GM12878 (cell line): ENCODE measurements around the gene WNT5A. TPM values are rescaled to one million over a fixed set of nuclear protein-coding genes. Genes with fewer than 3 reads are reported as not detected.

Experiments
- ATAC-seq: fragments of 200-7000 bp; cut with Tn5 transposase; 3 replicates; pipeline ENCODE4 v1.9.1; 2020; ENCODE audit warnings: mild to moderate bottlenecking, moderate library complexity
- BruUV-seq: library from RNA; stranded (reverse); fragments of 400-500 nt; replicated peaks from 2 replicates; lab custom pipeline; 2021; lab: Mats Ljungman, UMichigan
- CTCF ChIA-PET: fragments of 300-600 bp; sonication (Branson Sonifier 250); formaldehyde crosslinking; extraction: SDS; loops from one replicate; lab custom pipeline; 2021; ENCODE audit warnings: inconsistent platforms; lab: Yijun Ruan, JAX
- POLR2A ChIA-PET: fragments of 350-600 bp; formaldehyde crosslinking; extraction: SDS; loops from one replicate; lab custom pipeline; 2021; ENCODE audit warnings: inconsistent platforms; lab: Charles Lee
- RAD21 ChIA-PET: fragments of 300-600 bp; sonication (Branson Sonifier 250); formaldehyde crosslinking; loops from one replicate; lab custom pipeline; 2023; ENCODE audit warnings: antibody characterized with exemption; ENCODE audit not compliant: unreplicated experiment; lab: Charles Lee
- SMC1A ChIA-PET: fragments of 300-600 bp; sonication (Branson Sonifier 250); formaldehyde crosslinking; loops from one replicate; lab custom pipeline; 2023; ENCODE audit not compliant: unreplicated experiment, uncharacterized antibody; lab: Charles Lee
- DNase-seq: peaks from one replicate; pipeline ENCODE4 v3.0.0-alpha.2; 2011; ENCODE audit warnings: low read depth, low spot score
- FAIRE-seq: peaks from 3 replicates; lab custom pipeline; 2011; peaks lifted over from hg19 to GRCh38; lab: Jason Lieb, UNC
- H2AFZ ChIP-seq: 2 replicates; pipeline ENCODE4 v1.6.0; 2011; ENCODE audit warnings: low read depth, low read length, control low read depth; ENCODE audit not compliant: control insufficient read depth
- H3K27ac ChIP-seq: 2 replicates; pipeline ENCODE4 v1.5.1; 2011; ENCODE audit warnings: control low read depth; ENCODE audit not compliant: control insufficient read depth, insufficient read depth
- H3K27me3 ChIP-seq, 2 experiments: replicated peaks in 1 of 2; 2 replicates each; pipeline versions ENCODE4 v1.6.0 to v1.6.1; 2011; ENCODE audit warnings: low read length in 1 of 2; ENCODE audit not compliant: control insufficient read depth in 2 of 2, insufficient read depth in 2 of 2
- H3K36me3 ChIP-seq, 2 experiments: 2 replicates each; pipeline ENCODE4 v1.5.1; 2011; ENCODE audit warnings: low read length in 1 of 2; ENCODE audit not compliant: control insufficient read depth in 2 of 2, insufficient read depth in 2 of 2
- H3K4me1 ChIP-seq: 2 replicates; pipeline ENCODE4 v1.6.1; 2011; ENCODE audit warnings: mild to moderate bottlenecking, low read length, moderate library complexity, mixed read lengths; ENCODE audit not compliant: control insufficient read depth, insufficient read depth
- H3K4me2 ChIP-seq: 2 replicates; pipeline ENCODE4 v1.6.0; 2011; ENCODE audit warnings: control low read depth; ENCODE audit not compliant: control insufficient read depth, insufficient read depth
- H3K4me3 ChIP-seq: fragments of 200-600 bp; sonication (generic); 2 replicates; pipeline ENCODE4 v1.5.1; 2016
- H3K79me2 ChIP-seq: 2 replicates; pipeline ENCODE4 v1.6.0; 2011; ENCODE audit warnings: low read length; ENCODE audit not compliant: control insufficient read depth, insufficient read depth
- H3K9ac ChIP-seq: 2 replicates; pipeline ENCODE4 v1.8.0; 2011; ENCODE audit warnings: low read length, control low read depth, mixed read lengths; ENCODE audit not compliant: control insufficient read depth, insufficient read depth
- H3K9me3 ChIP-seq: replicated peaks from 3 replicates; pipeline ENCODE4 v1.5.1; 2011; ENCODE audit warnings: mild to moderate bottlenecking, low read length; ENCODE audit not compliant: control insufficient read depth, insufficient read depth
- H4K20me1 ChIP-seq: 2 replicates; pipeline ENCODE4 v1.6.0; 2011; ENCODE audit not compliant: control insufficient read depth, insufficient read depth
- DPF2 ChIP-seq: fragments of 450-650 bp; IDR thresholded peaks from 2 replicates; pipeline ENCODE4 v1.6.1; 2017; ENCODE audit warnings: mild to moderate bottlenecking
- ELK1 ChIP-seq: IDR thresholded peaks from 2 replicates; pipeline ENCODE4 v1.6.1; 2012; ENCODE audit warnings: low read depth, low read length, improper control_type of control experiment
- FOS ChIP-seq: IDR thresholded peaks from 3 replicates; pipeline ENCODE4 v1.6.1; 2011; ENCODE audit warnings: borderline replicate concordance; ENCODE audit not compliant: insufficient read length; ENCODE audit errors: extremely low read depth
- GABPA ChIP-seq: IDR thresholded peaks from 2 replicates; pipeline ENCODE4 v1.6.1; 2014; ENCODE audit warnings: antibody characterized with exemption, low read depth, mild to moderate bottlenecking, inconsistent platforms
- HDAC6 ChIP-seq: fragments of 200-600 bp; sonication (generic); IDR thresholded peaks from one replicate; pipeline ENCODE4 v1.8.0; 2017; ENCODE audit warnings: antibody characterized with exemption; ENCODE audit not compliant: unreplicated experiment
- HDGF ChIP-seq: fragments of 450-650 bp; IDR thresholded peaks from 2 replicates; pipeline ENCODE4 v1.6.1; 2016; ENCODE audit warnings: antibody characterized with exemption
- KLF5 ChIP-seq: fragments of 450-650 bp; IDR thresholded peaks from 2 replicates; pipeline ENCODE4 v1.6.1; 2014; ENCODE audit warnings: mild to moderate bottlenecking; ENCODE audit not compliant: partially characterized antibody
- MYB ChIP-seq: fragments of 150-350 bp; IDR thresholded peaks from 2 replicates; pipeline ENCODE4 v1.6.1; 2014; ENCODE audit warnings: mild to moderate bottlenecking, low read depth, low read length, borderline replicate concordance
- MYC ChIP-seq: IDR thresholded peaks from 2 replicates; pipeline ENCODE4 v1.6.1; 2011; ENCODE audit warnings: mild to moderate bottlenecking, low read length, moderate library complexity, inconsistent platforms; ENCODE audit not compliant: insufficient read depth, insufficient replicate concordance, insufficient read length, severe bottlenecking
- NR2C1 ChIP-seq: fragments of 450-650 bp; IDR thresholded peaks from 2 replicates; pipeline ENCODE4 v1.6.1; 2017; ENCODE audit warnings: antibody characterized with exemption, mild to moderate bottlenecking, moderate library complexity
- PAX5 ChIP-seq: IDR thresholded peaks from 2 replicates; pipeline ENCODE4 v1.6.1; 2011; ENCODE audit warnings: low read depth, low read length, borderline replicate concordance
- PBX3 ChIP-seq: IDR thresholded peaks from 2 replicates; pipeline ENCODE4 v1.6.1; 2011; ENCODE audit warnings: mild to moderate bottlenecking, low read depth, low read length, moderate library complexity; ENCODE audit not compliant: insufficient replicate concordance
- SUPT20H ChIP-seq: IDR thresholded peaks from 2 replicates; pipeline ENCODE4 v1.6.1; 2011; ENCODE audit warnings: low read depth, mild to moderate bottlenecking, low read length, moderate library complexity, borderline replicate concordance; ENCODE audit not compliant: control insufficient read depth
- TBL1XR1 ChIP-seq: IDR thresholded peaks from 2 replicates; pipeline ENCODE4 v1.6.1; 2012; ENCODE audit warnings: low read depth, low read length, improper control_type of control experiment
- TCF12 ChIP-seq: IDR thresholded peaks from 2 replicates; pipeline ENCODE4 v1.6.1; 2011; ENCODE audit warnings: low read depth, mild to moderate bottlenecking, low read length
- YY1 ChIP-seq: IDR thresholded peaks from 2 replicates; pipeline ENCODE4 v1.6.1; 2011; ENCODE audit warnings: low read depth, mild to moderate bottlenecking, low read length
- ZNF207 ChIP-seq: fragments of 450-650 bp; IDR thresholded peaks from 2 replicates; pipeline ENCODE4 v1.6.1; 2014; ENCODE audit warnings: antibody characterized with exemption, mild to moderate bottlenecking, borderline replicate concordance
- ZNF217 ChIP-seq: fragments of 450-650 bp; IDR thresholded peaks from 2 replicates; pipeline ENCODE4 v1.6.1; 2017; ENCODE audit warnings: antibody characterized with exemption, mild to moderate bottlenecking
- WGBS: methylation state at CpG from one replicate; pipeline ENCODE4 v1.1.6; 2016; ENCODE audit warnings: low lambda C conversion rate; ENCODE audit not compliant: insufficient replicate concordance, insufficient coverage; ENCODE audit errors: missing lambda C conversion rate; 5-methylcytosine and 5-hydroxymethylcytosine counted together
- in situ Hi-C: fragments of 300-500 bp; cut with MboI; formaldehyde crosslinking; loops from 9 replicates; pipeline ENCODE4 v1.14.3; 2018; ENCODE audit warnings: mixed read lengths
- intact Hi-C: fragments of 100-400 bp; cut with micrococcal nuclease; formaldehyde crosslinking; loops from one replicate; pipeline ENCODE4 v1.14.2; 2022; ENCODE audit not compliant: unreplicated experiment
- polyA plus RNA-seq, 11 experiments: library from polyadenylated mRNA; depleted of rRNA in 4 of 11; unstranded in 6 of 11; stranded (reverse) in 5 of 11; fragments of >200 nt; fragmentation: Nextera tagmentation in 4 of 11; fragmentation: Illumina TruSeq in 1 of 11; extraction: Ambion mirVana in 4 of 11; extraction: Trizol in 1 of 11; gene quantifications; 1 replicate in 1 of 11; 2 replicates in 10 of 11; pipeline versions ENCODE4 v1.2.1 to v1.2.3, GENCODE V29; 2011 to 2016; ENCODE audit warnings: inconsistent platforms in 2 of 11, missing spikeins in 2 of 11, low read depth in 1 of 11
- total RNA-seq, 4 experiments: library from RNA; depleted of rRNA in 3 of 4; stranded (reverse); fragments of >200 nt in 3 of 4; fragmentation: Illumina TruSeq in 1 of 4; extraction: Trizol in 1 of 4; gene quantifications; 2 replicates each; pipeline versions ENCODE4 v1.2.1 to v1.2.3, GENCODE V29; 2013 to 2021

WNT5A gene
- total and polyA plus RNA-seq, 10 of the 15 experiments (the other 5 are each of a cell fraction or from before 2014, with no cell fraction given) = 0.06 to 2.8 (median 0.39) TPM

- Histone ChIP-seq H3K27me3 (peaks cover 0 to 2% of the 10 kb centered on the region in 2 experiments; a peak in 2 of 4 replicates), H3K36me3 (no peaks in the 10 kb centered on the region), H3K4me3 (no peak overlapping the region), H4K20me1 (no peaks in the 10 kb centered on the region), H3K79me2 (no peaks in the 10 kb centered on the region), H3K27ac (no peak overlapping the region), H3K4me2 (no peak overlapping the region), H3K9me3 (no peaks in the 10 kb centered on the region; the same call in 2 of the 3 replicates), H2AFZ (no peak overlapping the region), H3K9ac (no peak overlapping the region), H3K4me1 (no peaks in the 10 kb centered on the region)
- RAD21 ChIA-PET = no interaction called here
- no peak for FAIRE-seq
- ATAC-seq = no peak
- POLR2A ChIA-PET = no interaction called here
- no peak for DNase-seq
- no TSS peak for BruUV-seq
- CTCF ChIA-PET = no interaction called here
- intact Hi-C loops = no loop called here
- in situ Hi-C loops = no loop called here
- no peak for TF ChIP-seq PBX3
- TF ChIP-seq PAX5 = no peak
- TF ChIP-seq ZNF207 = no peak
- WGBS = 25% methylated on average over 12 of the region's 12 CpGs
- SMC1A ChIA-PET = no interaction called here
Observed at GRCh38 chr3:55455915-55456314, 31.2 kb downstream of the WNT5A start.

- ChIA-PET SMC1A (no interaction called here), CTCF (no interaction called here), RAD21 (no interaction called here), POLR2A (no interaction called here)
- no peak for FAIRE-seq
- H3K9me3 ChIP-seq = no peaks in the 10 kb centered on the region; the same call in 2 of the 3 replicates
- no peaks in the 10 kb centered on the region for H4K20me1 ChIP-seq
- in situ Hi-C loops (no loop called here), intact Hi-C loops (no loop called here)
- no peak overlapping the region for H3K27ac ChIP-seq
- BruUV-seq = no TSS peak
- H3K27me3 ChIP-seq = peaks cover 2% of the 10 kb centered on the region in 2 experiments; a peak in 3 of 4 replicates
- 100% methylated on average over 3 of the region's 3 CpGs for WGBS
- no peaks in the 10 kb centered on the region for H3K4me1 ChIP-seq
- no peak for DNase-seq
- H3K4me2 ChIP-seq = no peak overlapping the region
- no peak for ATAC-seq
- H2AFZ ChIP-seq = no peak overlapping the region
- no peaks in the 10 kb centered on the region for H3K79me2 ChIP-seq
- no peak overlapping the region for H3K4me3 ChIP-seq
- no peaks in the 10 kb centered on the region for H3K36me3 ChIP-seq
- H3K9ac ChIP-seq = no peak overlapping the region
- no peak for TF ChIP-seq YY1
- no peak for TF ChIP-seq DPF2
- TF ChIP-seq TBL1XR1 = no peak
- no peak for TF ChIP-seq GABPA
- TF ChIP-seq ZNF217 = no peak
- no peak for TF ChIP-seq NR2C1
- TF ChIP-seq TCF12 = no peak
- no peak for TF ChIP-seq HDGF
- no peak for TF ChIP-seq HDAC6
- no peak for TF ChIP-seq FOS
- TF ChIP-seq MYC = no peak
- no peak for TF ChIP-seq MYB
- no peak for TF ChIP-seq SUPT20H
- no peak for TF ChIP-seq ELK1
- TF ChIP-seq KLF5 = no peak
Observed at GRCh38 chr3:55454611-55455010, 32.5 kb downstream of the WNT5A start.
